HG03060 (cell line): Measurements from ENCODE around the gene SRL.
"Not testable (repeated sequence)": the region's sequence is repeated elsewhere in the genome, so short reads cannot be mapped to it uniquely, and the experiment has no call there.

Source experiments
- ATAC-seq: cut with Tn5 transposase; IDR thresholded peaks from one replicate; pipeline ENCODE4 v1.9.1; 2021; ENCODE audit warnings: low read depth, moderate number of reproducible peaks; ENCODE audit not compliant: unreplicated experiment

The SRL gene

GRCh38 chr16:4261557-4262172 is 19.8 kb upstream of the SRL start:
- no peak for ATAC-seq

- ATAC-seq, result no peak
Observed at GRCh38 chr16:4260360-4260759, 18.5 kb upstream of the SRL start.

DNA sequence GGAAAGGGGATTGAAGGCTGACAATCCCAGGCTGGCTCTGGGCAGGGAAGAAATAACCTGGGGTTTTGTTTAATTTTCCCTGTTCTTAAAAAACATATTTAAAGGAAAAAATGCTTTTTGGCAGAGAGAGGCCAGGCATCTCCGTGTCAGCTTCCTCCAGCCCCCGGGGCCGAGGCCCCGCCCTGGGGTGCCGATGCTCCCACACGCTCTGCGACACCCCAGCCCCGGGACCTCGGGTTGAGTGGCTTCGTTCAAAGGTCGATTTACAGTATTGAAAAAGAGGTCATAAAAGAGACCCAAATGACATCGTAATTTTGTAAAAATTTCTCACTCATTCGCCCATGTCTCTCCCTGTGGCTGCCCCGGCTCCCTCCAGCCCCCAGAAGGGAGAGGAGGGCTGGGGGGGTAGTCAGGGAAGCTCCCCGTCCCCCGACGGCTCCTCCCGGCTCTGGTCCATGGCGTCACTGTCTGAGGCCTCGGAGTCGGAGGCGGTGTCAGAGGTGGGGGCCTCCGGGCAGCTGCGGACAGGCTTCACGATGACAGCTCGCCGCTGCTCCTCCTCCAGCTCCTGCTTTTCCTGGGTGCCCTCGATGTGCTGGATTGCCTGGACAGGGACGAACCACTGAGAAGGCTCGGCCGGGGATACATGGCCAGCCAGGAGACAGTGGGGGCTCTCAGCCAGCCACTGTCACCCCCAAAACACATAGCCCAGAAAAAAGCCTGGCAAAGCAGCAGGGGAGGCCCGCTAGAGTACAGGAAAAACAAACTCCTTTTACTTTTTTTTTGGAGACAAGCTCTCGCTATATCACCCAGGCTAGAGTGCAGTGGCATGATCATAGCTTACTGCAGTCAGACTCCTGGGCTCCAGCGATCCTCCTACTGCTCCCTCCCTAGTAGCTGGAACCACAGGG is 16.0 kb upstream of the SRL start:
- no peak for ATAC-seq

- ATAC-seq, result peak; percentile 91
Observed at GRCh38 chr16:4253394-4254150, 11.7 kb upstream of the SRL start.

DNA sequence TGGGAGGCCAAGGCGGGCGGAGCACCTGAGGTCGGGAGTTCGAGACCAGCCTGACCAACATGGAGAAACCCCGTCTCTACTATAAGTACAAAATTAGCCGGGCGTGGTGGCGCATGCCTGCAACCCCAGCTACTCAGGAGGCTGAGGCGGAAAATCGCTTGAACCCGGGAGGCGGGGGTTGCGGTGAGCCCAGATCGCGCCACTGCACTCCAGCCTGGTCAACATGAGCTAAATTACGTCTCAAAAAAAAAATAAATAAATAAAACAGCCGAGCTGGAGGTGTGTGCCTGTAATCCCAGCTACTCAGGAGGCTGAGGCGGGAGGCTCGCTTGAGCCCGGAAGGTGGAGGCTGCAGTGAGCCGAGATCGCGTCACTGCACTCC is 11.1 kb upstream of the SRL start:
- not testable (repeated sequence) for ATAC-seq

DNA sequence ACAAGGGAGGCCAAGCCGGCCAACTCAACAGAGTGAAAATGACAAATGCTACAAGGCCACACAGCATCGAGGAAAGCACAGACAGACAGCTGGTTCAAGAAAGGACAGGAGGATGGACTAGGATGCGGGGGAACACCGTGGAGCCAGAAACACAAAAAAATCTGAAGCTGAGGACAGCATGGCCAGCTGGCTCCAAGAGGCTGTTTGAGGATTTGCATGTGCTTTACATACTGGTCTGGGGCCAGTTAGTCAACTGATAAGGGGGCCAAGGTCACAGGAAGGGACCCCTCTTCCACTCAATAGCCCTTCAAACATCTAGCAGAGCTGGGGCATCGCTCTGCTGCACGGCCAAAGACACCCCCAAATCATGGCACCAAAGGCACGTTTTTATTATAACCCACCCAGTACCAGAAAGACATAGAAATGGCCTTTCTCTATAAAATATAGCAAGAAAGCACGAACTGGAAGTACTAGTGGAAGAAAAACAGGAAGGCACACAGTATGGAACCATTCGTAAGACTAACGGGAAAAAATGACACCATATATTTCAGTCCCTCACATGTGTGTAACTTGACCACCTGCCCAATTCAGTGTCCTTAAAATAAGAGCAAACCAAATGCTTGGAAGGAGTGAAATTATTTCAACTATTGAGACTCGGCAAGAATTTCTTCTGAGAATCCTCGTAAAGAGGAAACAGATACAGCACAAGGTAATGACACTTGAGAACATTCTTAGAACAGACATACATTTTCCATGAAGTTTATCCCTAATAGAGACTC is 7.8 kb upstream of the SRL start:
- no peak for ATAC-seq

DNA sequence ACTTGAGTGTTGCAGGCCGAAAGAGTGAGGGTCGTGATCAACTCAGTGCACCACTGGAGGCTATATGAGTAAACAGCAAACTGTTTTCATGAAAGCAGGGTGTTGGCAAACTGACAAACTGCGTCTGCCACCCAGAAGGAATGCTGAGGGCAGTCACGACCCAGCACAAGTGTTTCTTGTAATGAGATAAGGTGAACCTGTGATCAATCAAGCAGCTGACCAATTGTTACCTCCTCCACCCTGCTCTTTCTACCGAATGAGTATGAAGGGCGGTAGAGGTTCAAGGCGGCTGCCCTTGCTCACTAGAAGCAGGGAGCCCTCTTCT is 5.5 kb upstream of the SRL start:
- ATAC-seq, result no peak

GRCh38 chr16:4246777-4247459 is 5.0 kb upstream of the SRL start:
- no peak for ATAC-seq

GRCh38 chr16:4245077-4245791 is 3.4 kb upstream of the SRL start:
- no peak for ATAC-seq

DNA sequence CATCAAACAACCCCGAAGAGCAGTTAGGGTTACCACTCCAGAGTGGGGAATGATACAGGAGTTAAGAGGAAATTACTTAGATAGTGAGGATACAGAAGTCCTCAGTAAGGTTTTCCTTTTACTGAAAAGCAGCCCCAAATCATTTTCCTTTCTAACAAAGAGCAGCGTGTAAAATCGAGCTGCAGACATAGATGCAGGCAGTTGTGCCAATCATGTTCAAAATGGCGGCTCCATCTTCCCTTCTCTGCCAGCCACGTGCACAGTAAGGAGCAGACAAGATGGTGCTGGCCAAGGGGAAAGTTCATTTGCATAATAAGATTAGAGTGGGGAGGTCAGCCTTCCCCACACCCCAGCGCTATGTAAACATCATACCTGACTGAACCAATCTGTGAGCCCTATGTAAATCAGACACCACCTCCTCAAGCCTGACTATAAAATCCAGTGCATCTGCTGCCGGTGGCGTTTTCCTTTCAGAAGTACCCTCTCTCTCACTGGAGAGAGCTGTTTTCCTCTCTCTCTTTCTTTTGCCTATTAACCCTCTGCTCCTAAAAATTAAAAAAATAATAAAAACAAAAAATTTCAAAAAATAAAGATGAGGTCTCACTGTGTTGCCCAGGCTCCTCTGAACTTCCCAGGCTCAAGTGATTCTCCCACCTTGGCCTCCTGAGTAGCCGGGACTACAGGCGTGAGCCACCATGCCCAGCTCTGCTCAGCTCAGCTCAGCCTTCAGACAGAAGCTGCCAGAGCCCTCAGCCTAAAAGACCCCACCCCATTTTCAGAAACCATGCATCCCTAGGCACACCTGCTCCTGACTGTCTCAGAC is 2.6 kb upstream of the SRL start:
- no peak for ATAC-seq

DNA sequence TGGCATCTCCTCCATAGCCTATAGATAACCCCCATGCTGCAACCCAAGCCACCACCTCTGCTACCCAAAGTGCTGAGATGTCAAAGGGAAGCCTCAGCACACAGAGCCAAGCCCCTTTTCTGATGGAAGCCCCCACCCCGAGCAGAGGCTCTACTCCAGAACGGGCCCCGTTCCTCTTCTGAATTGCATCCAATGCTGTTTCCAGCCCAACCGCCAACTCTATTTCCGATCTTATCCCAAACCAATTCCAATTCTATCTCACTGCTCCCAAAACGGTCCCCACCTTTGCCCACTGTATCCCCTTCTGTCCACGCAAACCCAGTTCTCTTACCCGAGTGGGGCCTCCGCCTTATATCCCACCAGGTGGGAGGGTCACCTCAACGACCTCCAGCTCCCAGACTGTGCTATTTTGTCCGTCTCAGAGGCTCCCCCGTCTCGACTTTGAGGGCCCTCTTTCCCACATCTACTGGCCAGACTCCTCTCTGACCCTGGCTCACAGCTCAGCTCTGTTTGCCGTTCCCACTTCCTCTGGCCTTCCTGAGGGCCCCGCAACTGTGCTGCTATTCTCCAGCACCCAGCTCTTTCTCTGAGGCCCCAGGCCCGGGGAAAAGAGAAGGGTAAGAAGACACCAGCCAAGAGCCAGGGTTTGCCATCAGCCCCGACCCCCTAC is 487 bp downstream of the SRL start:
- no peak for ATAC-seq

DNA sequence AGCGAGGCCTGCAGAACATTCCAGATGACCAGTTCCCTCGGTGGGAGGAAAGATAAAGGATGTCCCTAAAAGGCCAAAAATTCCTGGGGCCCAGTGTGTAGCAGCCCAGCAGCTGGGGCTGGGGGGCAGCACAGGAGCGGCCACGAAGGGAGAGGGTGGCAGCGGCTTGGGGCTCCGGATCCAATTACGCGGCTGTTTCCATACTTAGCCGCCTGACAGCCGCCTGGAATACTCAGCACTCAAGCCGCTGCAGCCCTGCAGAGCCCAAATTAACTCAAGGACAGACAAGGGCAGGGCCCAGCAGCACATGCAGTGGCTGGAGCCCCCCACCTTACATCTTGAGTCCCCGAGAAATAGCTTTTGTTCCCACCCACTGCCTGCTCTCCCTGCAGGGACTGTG is 1.3 kb downstream of the SRL start:
- ATAC-seq, result no peak

DNA sequence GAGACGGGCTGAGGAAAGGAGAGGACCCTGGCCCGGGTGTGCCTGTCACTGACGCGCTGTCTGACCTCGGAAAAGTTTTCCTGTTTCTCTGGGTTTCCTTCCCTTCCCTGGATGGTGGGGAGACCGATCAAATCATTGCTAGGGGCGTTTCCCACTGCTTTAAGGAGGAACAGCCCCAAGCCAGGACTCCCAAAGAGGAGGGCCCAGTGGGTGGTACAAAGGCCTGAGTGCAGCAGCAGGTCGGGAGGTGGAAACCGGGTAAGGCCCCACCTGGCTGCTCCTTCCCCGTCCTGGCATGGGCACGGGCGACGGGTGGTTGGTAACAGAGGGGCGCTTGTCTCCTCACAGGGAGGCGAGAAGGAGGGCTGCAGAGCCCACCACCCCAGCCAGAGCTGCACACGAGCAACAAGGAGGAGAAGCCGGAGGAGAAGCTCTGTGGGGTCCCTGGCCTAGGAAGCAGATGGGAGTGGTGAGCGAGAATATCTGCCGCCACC is 2.2 kb downstream of the SRL start:
- no peak for ATAC-seq

- ATAC-seq, result no peak
Observed at GRCh38 chr16:4239020-4239419, 2.9 kb downstream of the SRL start.

DNA sequence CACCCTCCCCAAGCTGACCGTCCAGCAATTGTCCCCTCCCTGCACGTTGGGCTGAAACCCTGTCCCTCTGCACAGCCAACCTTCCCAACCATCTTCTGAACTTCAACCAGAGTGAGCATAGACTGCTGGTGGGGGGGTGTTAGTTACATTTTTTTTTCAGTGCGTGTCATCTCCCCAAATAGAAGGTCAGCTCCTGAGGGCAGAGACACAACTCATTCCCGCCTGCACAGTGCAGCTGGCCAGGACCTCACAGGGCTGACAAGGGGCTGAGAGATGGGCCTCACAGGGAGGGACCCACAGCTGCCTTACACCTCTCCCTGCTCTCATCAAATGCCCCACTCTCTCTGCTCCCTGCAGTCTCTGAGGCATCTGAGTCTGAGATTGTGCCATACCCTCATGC is 8.4 kb downstream of the SRL start:
- ATAC-seq, result no peak

GRCh38 chr16:4232541-4233386 is 9.1 kb downstream of the SRL start:
- ATAC-seq, result no peak

- no peak for ATAC-seq
Observed at GRCh38 chr16:4231886-4232285, 10.0 kb downstream of the SRL start.
